ENCODE data around the gene PPFIBP1.

Gene PPFIBP1

DNA sequence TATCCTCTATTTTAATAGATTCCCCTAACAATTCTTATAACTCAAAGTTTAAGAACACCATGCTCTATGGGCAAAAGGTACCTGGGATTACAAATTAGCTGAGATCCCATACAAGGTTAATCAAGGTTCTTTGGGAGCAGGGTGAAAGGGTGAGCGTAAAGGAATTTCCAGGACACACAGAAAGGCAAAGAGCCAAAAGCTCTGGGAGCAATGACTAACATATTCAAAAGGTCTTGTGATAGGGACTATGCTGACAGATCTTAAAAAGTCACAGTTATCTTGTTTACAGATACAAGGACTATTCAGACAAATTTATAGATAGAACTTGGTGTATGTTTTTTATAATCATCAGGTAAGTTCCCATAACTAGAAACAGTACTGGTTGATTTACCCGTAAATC is 19.5 kb upstream of the PPFIBP1 start:
- no peak for TF ChIP-seq EZH2phosphoT487 (IDR thresholded peaks at IDR 0.05; ENCODE audit: low read length)
- TF ChIP-seq, protein P1, sequence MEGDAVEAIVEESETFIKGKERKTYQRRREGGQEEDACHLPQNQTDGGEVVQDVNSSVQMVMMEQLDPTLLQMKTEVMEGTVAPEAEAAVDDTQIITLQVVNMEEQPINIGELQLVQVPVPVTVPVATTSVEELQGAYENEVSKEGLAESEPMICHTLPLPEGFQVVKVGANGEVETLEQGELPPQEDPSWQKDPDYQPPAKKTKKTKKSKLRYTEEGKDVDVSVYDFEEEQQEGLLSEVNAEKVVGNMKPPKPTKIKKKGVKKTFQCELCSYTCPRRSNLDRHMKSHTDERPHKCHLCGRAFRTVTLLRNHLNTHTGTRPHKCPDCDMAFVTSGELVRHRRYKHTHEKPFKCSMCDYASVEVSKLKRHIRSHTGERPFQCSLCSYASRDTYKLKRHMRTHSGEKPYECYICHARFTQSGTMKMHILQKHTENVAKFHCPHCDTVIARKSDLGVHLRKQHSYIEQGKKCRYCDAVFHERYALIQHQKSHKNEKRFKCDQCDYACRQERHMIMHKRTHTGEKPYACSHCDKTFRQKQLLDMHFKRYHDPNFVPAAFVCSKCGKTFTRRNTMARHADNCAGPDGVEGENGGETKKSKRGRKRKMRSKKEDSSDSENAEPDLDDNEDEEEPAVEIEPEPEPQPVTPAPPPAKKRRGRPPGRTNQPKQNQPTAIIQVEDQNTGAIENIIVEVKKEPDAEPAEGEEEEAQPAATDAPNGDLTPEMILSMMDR (IDR thresholded peaks at IDR 0.05; ENCODE audit: low read length) = no peak
- no peak for TF ChIP-seq EZH2 (optimal IDR thresholded peaks at IDR 0.05; ENCODE audit: low read depth, low read length)

DNA sequence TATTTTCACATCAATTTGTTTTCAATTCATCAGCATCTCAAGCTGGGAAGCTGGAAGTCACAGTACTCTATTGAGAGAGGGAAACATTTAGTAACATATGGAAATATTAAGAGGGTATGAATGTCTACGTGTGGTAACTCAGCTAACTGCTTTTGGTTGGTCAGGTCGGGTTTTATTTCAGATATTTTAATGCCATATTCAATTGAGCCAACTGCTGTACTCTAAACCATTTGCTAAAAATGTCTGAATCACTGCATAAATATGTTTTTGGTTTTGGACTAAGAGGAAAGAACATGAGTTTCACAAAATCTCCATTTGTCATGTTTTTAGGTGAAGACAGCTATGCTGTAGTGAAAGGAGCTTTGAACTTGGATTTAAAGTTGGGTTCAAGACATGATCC is 18.9 kb upstream of the PPFIBP1 start:
- H3K4me3 ChIP-seq (ENCODE audit: low read length) = no peak overlapping the region
- TF ChIP-seq EZH2 (optimal IDR thresholded peaks at IDR 0.05; ENCODE audit: low read depth, low read length) = no peak
- no peak for TF ChIP-seq EZH2phosphoT487 (IDR thresholded peaks at IDR 0.05; ENCODE audit: low read length)
- TF ChIP-seq, protein P1 (IDR thresholded peaks at IDR 0.05; ENCODE audit: low read length) = no peak
- H3K27ac ChIP-seq (ENCODE audit: low read length) = no peak overlapping the region
- DNase-seq = no peak
- no peaks in the 10 kb centered on the region for H3F3A ChIP-seq (ENCODE audit: insufficient read depth, low read length)
- H3K27me3 ChIP-seq (replicated peaks; ENCODE audit: insufficient read depth, low read length) = no peaks in the 10 kb centered on the region
- no peak overlapping the region for H3K9ac ChIP-seq (ENCODE audit: low read length)
- no peaks in the 10 kb centered on the region for H3K36me3 ChIP-seq (replicated peaks; ENCODE audit: insufficient read depth, low read length)
- no peaks in the 10 kb centered on the region; the same call in 1 of the 2 replicates for H3K9me2 ChIP-seq (replicated peaks; ENCODE audit: insufficient read depth, low read length)
- no peaks in the 10 kb centered on the region for H4K20me1 ChIP-seq (ENCODE audit: insufficient read depth, low read length)
- no peak overlapping the region for H3K4me2 ChIP-seq (ENCODE audit: low read depth, low read length)
- H2AFZ ChIP-seq (ENCODE audit: low read length) = no peak overlapping the region
- no peaks in the 10 kb centered on the region for H3K79me2 ChIP-seq (ENCODE audit: low read length)
- no peaks in the 10 kb centered on the region for H3K4me1 ChIP-seq (ENCODE audit: low read length)
- no peaks in the 10 kb centered on the region for H3K9me3 ChIP-seq (replicated peaks; ENCODE audit: insufficient read depth, low read length)

More for the DNA sequence above, 19.5 kb upstream of the PPFIBP1 start:
- no peaks in the 10 kb centered on the region for H3K79me2 ChIP-seq (ENCODE audit: low read length)
- no peak overlapping the region for H2AFZ ChIP-seq (ENCODE audit: low read length)
- H4K20me1 ChIP-seq (ENCODE audit: insufficient read depth, low read length) = no peaks in the 10 kb centered on the region
- H3K27ac ChIP-seq (ENCODE audit: low read length) = no peak overlapping the region
- no peaks in the 10 kb centered on the region for H3K4me1 ChIP-seq (ENCODE audit: low read length)
- no peak overlapping the region for H3K9ac ChIP-seq (ENCODE audit: low read length)
- H3K36me3 ChIP-seq (replicated peaks; ENCODE audit: insufficient read depth, low read length) = no peaks in the 10 kb centered on the region
- no peaks in the 10 kb centered on the region for H3K9me3 ChIP-seq (replicated peaks; ENCODE audit: insufficient read depth, low read length)
- H3K4me3 ChIP-seq (ENCODE audit: low read length) = no peak overlapping the region
- H3K4me2 ChIP-seq (ENCODE audit: low read depth, low read length) = no peak overlapping the region
- no peaks in the 10 kb centered on the region; the same call in 1 of the 2 replicates for H3K9me2 ChIP-seq (replicated peaks; ENCODE audit: insufficient read depth, low read length)
- DNase-seq = no peak
- H3F3A ChIP-seq (ENCODE audit: insufficient read depth, low read length) = no peaks in the 10 kb centered on the region
- no peaks in the 10 kb centered on the region for H3K27me3 ChIP-seq (replicated peaks; ENCODE audit: insufficient read depth, low read length)

DNA sequence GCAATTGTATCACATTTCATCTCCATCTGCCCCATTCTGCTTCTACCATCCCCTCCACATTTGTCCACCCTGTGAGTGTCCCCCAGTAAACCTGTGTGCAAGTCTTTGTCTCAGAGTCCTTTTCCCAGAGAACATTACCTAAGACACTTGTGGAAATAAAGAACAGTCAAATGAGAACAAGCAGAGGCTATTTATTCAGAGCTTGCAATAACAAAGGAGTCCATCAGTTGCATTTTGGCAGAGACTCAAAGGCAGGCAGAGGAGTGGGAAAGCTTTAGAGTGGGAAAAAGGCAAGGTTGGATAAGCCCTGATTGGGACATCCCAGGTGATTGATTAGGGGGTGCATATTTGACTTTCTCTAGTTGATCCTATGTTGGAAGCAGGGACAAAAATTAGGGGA is 18.2 kb upstream of the PPFIBP1 start:
- TF ChIP-seq, protein P1 (IDR thresholded peaks at IDR 0.05; ENCODE audit: low read length) = no peak
- TF ChIP-seq EZH2 (optimal IDR thresholded peaks at IDR 0.05; ENCODE audit: low read depth, low read length) (no peak), EZH2phosphoT487 (IDR thresholded peaks at IDR 0.05; ENCODE audit: low read length) (no peak)
- H3K4me1 ChIP-seq (ENCODE audit: low read length) = no peaks in the 10 kb centered on the region
- no peak overlapping the region for H3K4me3 ChIP-seq (ENCODE audit: low read length)
- no peaks in the 10 kb centered on the region for H3K36me3 ChIP-seq (replicated peaks; ENCODE audit: insufficient read depth, low read length)
- no peak overlapping the region for H2AFZ ChIP-seq (ENCODE audit: low read length)
- H3K79me2 ChIP-seq (ENCODE audit: low read length) = no peaks in the 10 kb centered on the region
- no peak for DNase-seq
- H3K9ac ChIP-seq (ENCODE audit: low read length) = no peak overlapping the region
- no peak overlapping the region for H3K27ac ChIP-seq (ENCODE audit: low read length)
- no peaks in the 10 kb centered on the region for H3K9me3 ChIP-seq (replicated peaks; ENCODE audit: insufficient read depth, low read length)
- H3K27me3 ChIP-seq (replicated peaks; ENCODE audit: insufficient read depth, low read length) = no peaks in the 10 kb centered on the region
- no peaks in the 10 kb centered on the region for H3F3A ChIP-seq (ENCODE audit: insufficient read depth, low read length)
- H3K9me2 ChIP-seq (replicated peaks; ENCODE audit: insufficient read depth, low read length) = no peaks in the 10 kb centered on the region; the same call in 1 of the 2 replicates
- H3K4me2 ChIP-seq (ENCODE audit: low read depth, low read length) = no peak overlapping the region
- H4K20me1 ChIP-seq (ENCODE audit: insufficient read depth, low read length) = no peaks in the 10 kb centered on the region

All from MM.1S (cell line).